ENCODE measurements around the gene TMEM132A. TPM values are rescaled to one million over a fixed set of nuclear protein-coding genes. Genes with fewer than 3 reads are reported as not detected.
"Not testable (repeated sequence)": the region's sequence is repeated elsewhere in the genome, so short reads cannot be mapped to it uniquely, and the experiment has no call there.

The TMEM132A gene
- total RNA-seq, 2 donors from 2014 or later, result 0.71 to 1.4 TPM

- H3K27ac Mint-ChIP-seq, result no peak overlapping the region
- peaks cover 24 to 39% of the 10 kb centered on the region in 2 donors for H3K36me3 Mint-ChIP-seq
Measured at GRCh38 chr11:60899977-60900376, 24.3 kb upstream of the TMEM132A start.

GRCh38 chr11:60900673-60901404, 23.4 kb upstream of the TMEM132A start:
- DNase-seq (ENCODE audit: low spot score in 2 of 2) (no peak), ATAC-seq (no peak)
- Mint-ChIP-seq H3K36me3 (peaks cover 27 to 40% of the 10 kb centered on the region in 2 donors), H3K27ac (peak overlapping the region; percentile 67 to 87), H3K9me3 (no peaks in the 10 kb centered on the region)

More at GRCh38 chr11:60899977-60900376, 24.3 kb upstream of the TMEM132A start:
- no peaks in the 10 kb centered on the region for H3K9me3 Mint-ChIP-seq
- no peak for DNase-seq (ENCODE audit: low spot score in 2 of 2)
- no peak for ATAC-seq

DNA sequence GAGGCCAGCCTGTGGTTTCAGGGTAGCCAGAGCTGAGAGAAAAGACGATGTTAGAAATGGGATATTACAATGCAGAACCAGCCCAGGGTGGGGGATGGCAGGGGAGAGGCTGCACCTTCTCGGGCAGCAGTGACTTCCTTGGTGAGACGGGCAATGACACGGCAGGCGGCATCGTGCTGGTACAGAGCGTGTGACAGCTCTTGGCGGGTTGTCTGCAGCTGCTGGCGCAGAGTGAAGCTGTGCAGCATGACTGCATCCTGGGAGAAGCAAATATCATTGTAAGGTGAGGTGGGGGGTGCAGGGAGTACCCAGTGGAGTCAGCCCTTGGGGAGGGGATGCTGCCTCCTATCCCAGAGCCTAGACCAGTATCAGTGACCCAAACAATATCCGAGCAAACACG, 21.6 kb upstream of the TMEM132A start:
- DNase-seq (ENCODE audit: low spot score in 2 of 2), result no peak
- H3K27ac Mint-ChIP-seq, result peak overlapping the region in 1 of 2 donors; percentile 37
- no peak for ATAC-seq
- H3K9me3 Mint-ChIP-seq, result no peaks in the 10 kb centered on the region
- H3K36me3 Mint-ChIP-seq, result peaks cover 17 to 43% of the 10 kb centered on the region in 2 donors

DNA sequence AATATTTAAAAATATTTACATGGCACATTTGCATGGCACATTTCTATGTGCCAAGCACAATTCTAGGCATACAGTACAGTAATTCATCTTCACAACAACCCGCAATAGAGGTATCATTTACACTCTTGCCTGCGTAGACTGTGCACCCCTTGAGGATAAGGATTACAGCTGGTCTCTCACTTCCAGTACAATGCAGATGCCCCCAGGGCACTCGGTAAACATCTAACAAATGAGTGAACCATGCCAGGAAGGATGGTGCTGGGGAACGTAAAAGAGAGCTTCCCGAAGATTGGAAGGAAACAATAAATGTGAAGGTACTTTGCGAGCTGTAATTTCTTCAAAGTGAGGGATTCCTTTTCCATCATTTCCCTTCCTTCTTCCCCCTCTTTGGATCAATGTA, 19.2 kb upstream of the TMEM132A start:
- no peak for ATAC-seq
- DNase-seq (ENCODE audit: low spot score in 2 of 2), result no peak
- no peaks in the 10 kb centered on the region for H3K9me3 Mint-ChIP-seq
- peak overlapping the region; percentile 96 for H3K27ac Mint-ChIP-seq
- H3K36me3 Mint-ChIP-seq, result peaks cover 9 to 31% of the 10 kb centered on the region in 2 donors

DNA sequence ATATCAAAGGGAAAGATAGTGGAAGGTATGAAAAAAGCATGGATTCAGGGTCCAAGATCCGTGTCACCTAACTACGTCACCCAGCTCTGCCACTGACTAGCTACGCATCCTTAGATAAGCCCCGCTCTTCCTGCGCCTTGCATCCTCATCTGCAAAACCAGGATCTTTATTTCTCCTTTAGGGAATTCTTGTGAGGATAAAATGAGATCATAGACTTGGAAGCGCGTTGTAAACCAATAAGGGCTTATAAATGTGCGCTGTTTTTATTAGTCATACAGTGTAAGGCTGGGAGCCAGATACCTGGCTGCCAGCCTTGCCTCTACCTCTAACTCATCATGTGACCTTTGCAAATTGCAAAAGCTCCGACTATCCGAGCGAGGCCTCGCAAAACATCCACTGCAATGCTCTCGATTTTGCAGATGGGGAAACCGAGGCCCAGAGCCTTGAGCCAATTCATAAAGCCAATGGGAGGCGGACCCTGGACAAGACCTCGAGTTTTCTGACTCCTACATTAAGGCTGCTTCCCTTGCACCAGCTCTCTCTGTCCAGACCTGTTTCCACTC, 18.6 kb upstream of the TMEM132A start:
- peak overlapping the region; percentile 96 for H3K27ac Mint-ChIP-seq
- DNase-seq (ENCODE audit: low spot score in 2 of 2) (peak in 1 of 2 donors; percentile 66), ATAC-seq (peak in 1 of 2 donors; percentile 43)
- peaks cover 0 to 3% of the 10 kb centered on the region in 2 donors for H3K9me3 Mint-ChIP-seq
- H3K36me3 Mint-ChIP-seq, result peaks cover 9 to 30% of the 10 kb centered on the region in 2 donors

DNA sequence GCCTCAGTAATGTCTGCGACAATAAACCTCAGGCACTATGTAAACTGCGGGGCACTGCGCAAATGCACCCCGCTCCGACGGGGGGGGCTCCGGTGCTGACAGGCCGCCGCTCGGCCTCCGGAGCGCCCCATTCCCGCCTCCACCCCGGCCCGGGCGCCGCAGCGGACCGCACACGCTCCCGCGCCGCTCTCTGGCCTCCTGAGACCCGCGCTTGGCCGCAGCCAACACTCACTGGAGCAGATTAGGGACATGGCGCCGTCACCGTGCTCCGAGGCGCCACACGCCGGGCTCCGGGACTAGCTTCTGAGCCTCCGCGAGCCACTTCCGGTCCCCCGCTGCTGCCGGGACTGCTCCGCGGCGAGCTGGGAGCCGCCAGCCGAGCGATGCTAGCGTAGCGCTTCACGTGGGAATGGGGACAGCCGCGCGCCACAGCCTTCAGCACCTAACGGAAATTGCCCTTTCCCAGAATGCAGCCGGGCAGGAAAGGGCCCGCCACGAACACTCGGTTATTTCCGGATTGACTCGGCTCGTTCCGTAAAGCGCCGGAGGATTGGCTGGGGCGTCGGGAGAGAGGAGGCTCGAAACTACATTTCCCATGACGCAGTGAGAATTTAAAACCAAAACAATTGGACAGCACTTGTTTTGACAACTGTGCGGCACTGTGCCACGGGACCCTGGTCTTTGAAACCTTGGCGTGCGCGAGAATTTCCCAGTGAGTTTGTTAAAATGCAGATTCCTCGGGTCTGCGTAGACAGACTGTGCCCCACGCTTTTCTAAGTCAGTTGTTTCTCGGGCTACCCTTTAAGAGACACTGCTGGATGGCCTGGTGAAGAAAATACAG, 17.9 kb upstream of the TMEM132A start, which contains the start of gene PRPF19:
PRPF19 (minus strand) TSS at position 454 of the 841 bp plus-strand sequence; CDS start at position 251, 203 bp downstream.
- H3K27ac Mint-ChIP-seq, result peak within 1 kb of the TSS; percentile 96
- DNase-seq (ENCODE audit: low spot score in 2 of 2), result peak; percentile 98 to 100
- peaks cover 9 to 25% of the 10 kb centered on the region in 2 donors for H3K36me3 Mint-ChIP-seq
- ATAC-seq, result peak; percentile 89 to 94
- H3K9me3 Mint-ChIP-seq, result peaks cover 0 to 5% of the 10 kb centered on the region in 2 donors

DNA sequence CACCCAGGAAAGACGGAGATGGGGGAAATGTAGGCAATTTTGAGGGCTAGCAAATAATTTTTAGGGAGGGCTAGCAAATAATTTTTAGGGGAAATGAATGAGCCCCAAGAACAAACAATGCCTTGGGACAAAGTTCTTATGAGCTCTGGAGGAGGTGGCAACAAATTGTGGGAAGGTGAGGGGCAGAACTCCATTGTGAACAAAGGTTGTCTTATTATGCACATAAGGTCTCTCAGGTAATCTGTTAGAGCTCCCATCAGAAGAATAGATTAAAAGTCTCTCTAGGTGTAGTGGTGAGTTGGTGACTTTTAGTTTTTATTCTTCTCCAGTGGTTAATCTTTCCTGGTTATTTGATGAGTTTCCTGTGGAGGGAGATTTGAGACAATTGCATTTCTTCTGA, 15.5 kb upstream of the TMEM132A start:
- no peak for DNase-seq (ENCODE audit: low spot score in 2 of 2)
- peaks cover 9 to 25% of the 10 kb centered on the region in 2 donors for H3K36me3 Mint-ChIP-seq
- no peak for ATAC-seq
- peaks cover 0 to 5% of the 10 kb centered on the region in 2 donors for H3K9me3 Mint-ChIP-seq
- peak overlapping the region in 1 of 2 donors; percentile 96 for H3K27ac Mint-ChIP-seq

GRCh38 chr11:60909680-60910280, 14.5 kb upstream of the TMEM132A start:
- H3K27ac Mint-ChIP-seq, result peak overlapping the region in 1 of 2 donors; percentile 60
- H3K36me3 Mint-ChIP-seq, result peaks cover 9 to 21% of the 10 kb centered on the region in 2 donors
- H3K9me3 Mint-ChIP-seq; DNase-seq (ENCODE audit: low spot score in 2 of 2); ATAC-seq: not testable (repeated sequence)

DNA sequence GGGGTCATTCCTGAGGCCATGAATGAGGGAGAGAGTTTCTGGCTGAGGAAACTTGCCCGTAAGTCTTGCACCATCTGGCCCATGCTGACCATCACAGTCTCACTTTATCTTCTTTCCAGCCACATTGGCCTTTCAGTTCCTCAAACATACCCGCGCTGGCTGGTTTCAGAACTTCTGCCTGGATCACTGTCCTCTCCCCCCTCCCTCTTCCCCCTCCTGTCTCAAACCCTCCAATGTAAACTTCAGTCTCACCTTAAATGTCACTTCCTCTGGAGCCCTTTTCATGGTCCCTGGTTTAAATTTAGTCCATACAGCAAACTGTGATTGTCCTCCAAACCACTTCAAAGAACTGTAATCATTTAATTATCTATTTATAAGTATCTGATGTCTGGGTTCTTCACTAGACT, 14.0 kb upstream of the TMEM132A start:
- peaks cover 0 to 5% of the 10 kb centered on the region in 2 donors for H3K9me3 Mint-ChIP-seq
- DNase-seq (ENCODE audit: low spot score in 2 of 2) (no peak), ATAC-seq (no peak)
- peaks cover 7 to 20% of the 10 kb centered on the region in 2 donors for H3K36me3 Mint-ChIP-seq
- H3K27ac Mint-ChIP-seq, result peak overlapping the region in 1 of 2 donors; percentile 60

GRCh38 chr11:60910711-60911380, 13.4 kb upstream of the TMEM132A start:
- DNase-seq (ENCODE audit: low spot score in 2 of 2), result no peak
- peaks cover 7 to 20% of the 10 kb centered on the region in 2 donors for H3K36me3 Mint-ChIP-seq
- peak overlapping the region in 1 of 2 donors; percentile 60 for H3K27ac Mint-ChIP-seq
- ATAC-seq, result no peak
- H3K9me3 Mint-ChIP-seq, result peaks cover 0 to 5% of the 10 kb centered on the region in 2 donors

GRCh38 chr11:60912223-60912850, 11.9 kb upstream of the TMEM132A start:
- ATAC-seq (peak; percentile 1 to 39), DNase-seq (ENCODE audit: low spot score in 2 of 2) (peak in 1 of 2 donors; percentile 23)
- peaks cover 0 to 5% of the 10 kb centered on the region in 2 donors for H3K9me3 Mint-ChIP-seq
- H3K27ac Mint-ChIP-seq, result peak overlapping the region; percentile 77 to 88
- H3K36me3 Mint-ChIP-seq, result peaks cover 9 to 20% of the 10 kb centered on the region in 2 donors

DNA sequence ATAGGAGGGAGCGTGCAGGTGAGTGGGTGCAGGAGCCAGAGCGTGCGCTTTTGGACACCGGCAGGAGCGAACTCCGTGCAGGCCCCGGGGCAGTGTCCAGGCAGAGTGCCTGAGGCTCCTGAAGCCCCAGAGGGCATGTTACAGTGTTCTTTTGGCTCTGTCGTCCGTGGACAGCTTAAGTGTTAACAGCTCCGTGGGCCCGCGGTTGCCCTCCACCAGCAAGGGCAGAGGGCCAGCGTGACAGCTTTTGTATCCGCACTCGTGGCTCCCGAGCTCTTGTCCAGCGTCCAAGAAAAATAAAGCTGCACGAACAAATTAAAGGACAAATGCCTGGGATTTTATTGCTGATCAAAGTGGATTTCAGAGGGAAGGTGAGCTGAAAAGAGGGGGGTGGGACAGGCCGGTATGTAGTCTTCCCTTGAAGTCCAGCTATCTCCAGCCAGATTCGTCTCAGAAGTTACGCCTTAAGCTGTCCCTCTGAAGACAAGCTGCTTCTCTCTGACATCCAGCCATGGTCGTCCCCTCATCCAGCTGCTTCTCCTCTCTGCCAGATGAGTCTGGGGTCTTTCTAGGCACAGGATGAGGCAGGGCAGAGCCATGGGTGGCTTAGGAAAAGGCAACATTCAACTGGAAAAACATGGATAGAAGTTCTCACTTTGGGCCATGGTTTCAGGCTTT, 11.3 kb upstream of the TMEM132A start:
- H3K36me3 Mint-ChIP-seq, result peaks cover 9 to 20% of the 10 kb centered on the region in 2 donors
- H3K9me3 Mint-ChIP-seq, result peaks cover 0 to 5% of the 10 kb centered on the region in 2 donors
- H3K27ac Mint-ChIP-seq, result peak overlapping the region; percentile 4 to 88
- DNase-seq (ENCODE audit: low spot score in 2 of 2) (no peak), ATAC-seq (no peak)

DNA sequence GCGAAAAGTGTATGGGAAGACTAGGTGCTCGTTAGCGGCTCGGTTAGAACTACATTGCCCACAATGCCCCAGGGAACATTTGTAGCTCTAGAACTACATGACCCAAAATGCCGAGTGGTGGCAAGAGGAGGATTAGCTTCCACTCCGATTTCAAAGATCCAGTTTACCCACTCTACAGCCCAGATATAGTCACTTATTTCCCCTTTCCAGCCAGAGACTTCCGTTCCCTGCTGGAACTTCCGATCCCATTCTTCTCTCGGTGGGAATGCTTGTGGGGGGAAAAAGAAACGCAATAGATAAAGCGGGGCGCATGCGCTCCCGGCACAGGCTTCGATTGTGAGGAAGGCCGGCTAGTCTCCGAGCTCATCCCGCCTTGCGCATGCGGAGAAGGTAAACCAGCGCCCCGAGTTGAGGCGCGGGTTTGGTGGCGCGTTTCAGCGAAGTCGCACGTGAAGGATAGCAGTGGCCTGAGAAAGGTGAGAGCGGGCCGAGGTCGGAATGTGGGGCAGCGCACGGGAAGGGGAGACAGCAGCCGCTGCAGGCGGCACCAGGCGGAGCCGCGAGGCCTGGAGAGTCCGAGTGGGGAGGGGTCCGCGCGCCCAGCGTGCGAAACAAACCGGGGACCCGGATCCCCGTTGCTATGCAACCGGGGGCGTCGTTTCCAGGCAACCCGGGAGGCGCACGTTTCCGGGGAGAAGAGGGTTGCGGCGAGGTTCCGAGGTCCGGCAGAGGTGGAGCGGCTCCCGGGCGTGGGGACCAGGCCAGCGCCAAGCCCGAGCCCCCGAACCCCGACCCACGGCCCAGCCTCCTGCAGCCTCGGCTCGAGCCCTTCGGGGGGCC, 10.2 kb upstream of the TMEM132A start, which contains the start of gene TMEM109:
TMEM109 (plus strand) TSS at position 366 of the 840 bp plus-strand sequence. CDS start 5,536 bp downstream, outside the sequence.
- Mint-ChIP-seq H3K9me3 (peaks cover 0 to 5% of the 10 kb centered on the region in 2 donors), H3K27ac (peak within 1 kb of the TSS; percentile 88 to 98), H3K36me3 (peaks cover 9 to 20% of the 10 kb centered on the region in 2 donors)
- DNase-seq (ENCODE audit: low spot score in 2 of 2), result peak; percentile 86 to 88
- ATAC-seq, result peak; percentile 53 to 80
